Thyroid gland (tissue), 4 donors: ENCODE measurements around the gene KCNMA1.

Experiments
- CTCF ChIP-seq, 6 experiments: fragments of 200-600 bp in 3 of 6; fragments of 450-650 bp in 3 of 6; sonication (generic) in 3 of 6; IDR thresholded peaks; one replicate each; pipeline ENCODE4 v1.5.1; 2016 to 2019; ENCODE audit warnings: antibody characterized with exemption in 6 of 6, mild to moderate bottlenecking in 2 of 6, inconsistent platforms in 1 of 6, moderate library complexity in 1 of 6
- POLR2A ChIP-seq, 2 donors: fragments of 450-650 bp; IDR thresholded peaks; one replicate each; pipeline ENCODE4 v1.6.1; 2017; ENCODE audit warnings: antibody characterized with exemption in 2 of 2, mild to moderate bottlenecking in 2 of 2, moderate library complexity in 1 of 2

DNA sequence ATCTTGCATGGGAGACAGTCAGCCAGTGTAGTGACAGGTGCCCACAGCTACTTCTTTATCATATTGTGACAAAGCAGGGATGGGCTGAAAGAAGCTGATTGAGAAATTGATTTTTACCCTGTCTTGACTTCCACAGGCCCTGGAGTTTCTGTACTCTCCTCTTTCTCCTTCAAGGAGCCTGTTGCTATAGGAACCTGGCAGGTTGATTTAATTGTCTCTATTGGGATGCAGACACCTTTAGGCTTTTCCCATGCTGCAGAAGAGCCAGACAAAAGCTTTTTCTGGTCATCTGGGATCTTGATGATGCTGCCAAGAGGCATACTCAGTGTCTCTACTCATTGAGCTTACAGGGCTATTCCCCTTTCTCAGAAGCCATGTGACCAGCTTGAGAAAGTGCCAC, 754.8 kb downstream of the KCNMA1 start:
- TF ChIP-seq CTCF (IDR thresholded peaks at IDR 0.05) (no peak), POLR2A (IDR thresholded peaks at IDR 0.05) (no peak)
